Adrenal gland (tissue), 12 donors: Measurements from ENCODE around the gene ADIPOR1. TPM values are rescaled to one million over a fixed set of nuclear protein-coding genes. Genes with fewer than 3 reads are reported as not detected.
"Not testable (repeated sequence)": the region's sequence is repeated elsewhere in the genome, so short reads cannot be mapped to it uniquely, and the experiment has no call there.

Experiments
- DNase-seq, 7 donors: peaks; one replicate each; pipeline ENCODE4 v3.0.0-alpha.2; 2019 to 2020
- H3K27ac ChIP-seq, 5 donors: fragments of 200-600 bp; sonication (generic) in 4 of 5; 1 replicate in 3 of 5; 2 replicates in 2 of 5; pipeline versions ENCODE4 v1.5.1 to v1.8.0; 2016 to 2020; ENCODE audit warnings: mild to moderate bottlenecking in 1 of 5
- H3K27me3 ChIP-seq: fragments of 200-600 bp; 2 replicates; pipeline ENCODE4 v1.8.0; 2021
- H3K36me3 ChIP-seq, 2 donors: fragments of 200-600 bp; replicated peaks in 1 of 2; 1 replicate in 1 of 2; 2 replicates in 1 of 2; pipeline versions ENCODE4 v1.5.1 to v1.8.0; 2018 to 2022
- H3K4me1 ChIP-seq, 2 donors: fragments of 200-600 bp; replicated peaks in 1 of 2; 1 replicate in 1 of 2; 2 replicates in 1 of 2; pipeline versions ENCODE4 v1.5.1 to v1.8.0; 2018 to 2021
- H3K4me3 ChIP-seq, 4 donors: fragments of 200-600 bp; sonication (generic) in 3 of 4; one replicate each; pipeline ENCODE4 v1.5.1; 2016 to 2018
- H3K9me3 ChIP-seq, 3 donors: fragments of 200-600 bp; sonication (generic) in 1 of 3; replicated peaks in 1 of 3; 1 replicate in 2 of 3; 2 replicates in 1 of 3; pipeline versions ENCODE4 v1.5.1 to v1.8.0; 2016 to 2021
- POLR2A ChIP-seq, 2 donors: fragments of 450-650 bp; IDR thresholded peaks; one replicate each; pipeline ENCODE4 v1.6.1; 2017; ENCODE audit warnings: antibody characterized with exemption in 2 of 2, mild to moderate bottlenecking in 2 of 2, moderate library complexity in 1 of 2
- WGBS, 4 donors: extraction: QIAGEN DNeasy Blood & Tissue Kit in 2 of 4; methylation state at CpG; one replicate each; pipeline versions ENCODE4 v1.1.5 to v1.1.7; 2013 to 2017; 5-methylcytosine and 5-hydroxymethylcytosine counted together
- intact Hi-C, 2 donors: fragments of 100-400 bp; cut with DNase I; formaldehyde crosslinking; loops; one replicate each; pipeline versions ENCODE4 v1.14.1 to v1.15.0; 2022 to 2023
- polyA plus RNA-seq, 3 donors: library from polyadenylated mRNA; stranded (reverse); fragments of 200-250 nt in 2 of 3; fragments of 350-450 nt in 1 of 3; fragmentation: Illumina TruSeq in 1 of 3; extraction: RNeasy Lipid Tissue Mini Kit (QIAGEN cat#74804) in 1 of 3; gene quantifications; one replicate each; pipeline ENCODE4 v1.2.3, GENCODE V29; 2013 to 2014
- total RNA-seq, 9 donors: library from RNA; depleted of rRNA in 4 of 9; stranded (reverse); fragments of >200 nt in 4 of 9; fragments of 120-200 nt in 1 of 9; fragmentation: NEBNext Ultra II Directional in 1 of 9; extraction: Animal tissue kit (Norgen Biotek cat#: 25700) in 1 of 9; gene quantifications; one replicate each; pipeline versions ENCODE4 v1.1.0 to v1.2.4, GENCODE V29; 2013 to 2023
- TF ChIP-seq, protein P1 (sequence below), 6 experiments: fragments of 450-650 bp in 4 of 6; fragments of 200-600 bp in 2 of 6; sonication (generic) in 1 of 6; IDR thresholded peaks; 1 replicate in 5 of 6; 2 replicates in 1 of 6; pipeline versions ENCODE4 v1.5.1 to v1.8.0; 2016 to 2021; ENCODE audit warnings: antibody characterized with exemption in 6 of 6, mild to moderate bottlenecking in 2 of 6, moderate library complexity in 1 of 6
- donor health status: healthy with polysubstance abuse.
- donor health status: Bipolar disorder and iron deficiency.
- donor health status: DM: yes; HTN: yes; CAD: no.
- donor health status: DM: no; HTN: no; CAD: no.
- donor health status: DM: no; HTN: no; CAD: no.
- donor health status: DM: yes; HTN: yes; CAD: no.

ADIPOR1 gene
- total and polyA plus RNA-seq, 12 donors = 57.0 to 143 (median 103) TPM

DNA sequence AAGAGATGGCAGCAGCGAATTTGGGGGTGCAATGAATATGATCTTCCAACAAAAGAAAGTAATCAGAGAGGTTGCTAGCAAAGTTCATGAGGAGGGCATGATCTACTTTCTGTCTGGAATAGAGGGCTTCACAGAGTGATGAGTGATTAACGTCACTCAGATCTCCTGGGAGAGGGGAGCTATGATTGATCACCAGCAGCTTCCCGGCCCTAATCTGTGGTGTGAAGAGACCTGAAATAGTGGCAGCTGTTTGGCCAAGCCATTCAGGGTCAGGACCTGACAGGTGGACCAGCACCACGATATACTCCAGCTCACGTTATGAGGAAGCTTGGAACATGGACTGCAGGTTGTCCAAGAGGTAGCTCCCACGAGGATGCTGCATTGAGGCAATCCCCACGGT is 29.1 kb upstream of the ADIPOR1 start:
- intact Hi-C loops = no loop called here
- 65 to 81% (median 78%) methylated on average over 5 to 7 of the region's 7 CpGs for WGBS, 4 donors
- Histone ChIP-seq H3K27me3 (peaks cover 9% of the 10 kb centered on the region), H3K9me3 (no peaks in the 10 kb centered on the region), H3K36me3 (no peaks in the 10 kb centered on the region), H3K27ac (no peak overlapping the region), H3K4me3 (no peak overlapping the region), H3K4me1 (no peaks in the 10 kb centered on the region)
- TF ChIP-seq, protein P1, sequence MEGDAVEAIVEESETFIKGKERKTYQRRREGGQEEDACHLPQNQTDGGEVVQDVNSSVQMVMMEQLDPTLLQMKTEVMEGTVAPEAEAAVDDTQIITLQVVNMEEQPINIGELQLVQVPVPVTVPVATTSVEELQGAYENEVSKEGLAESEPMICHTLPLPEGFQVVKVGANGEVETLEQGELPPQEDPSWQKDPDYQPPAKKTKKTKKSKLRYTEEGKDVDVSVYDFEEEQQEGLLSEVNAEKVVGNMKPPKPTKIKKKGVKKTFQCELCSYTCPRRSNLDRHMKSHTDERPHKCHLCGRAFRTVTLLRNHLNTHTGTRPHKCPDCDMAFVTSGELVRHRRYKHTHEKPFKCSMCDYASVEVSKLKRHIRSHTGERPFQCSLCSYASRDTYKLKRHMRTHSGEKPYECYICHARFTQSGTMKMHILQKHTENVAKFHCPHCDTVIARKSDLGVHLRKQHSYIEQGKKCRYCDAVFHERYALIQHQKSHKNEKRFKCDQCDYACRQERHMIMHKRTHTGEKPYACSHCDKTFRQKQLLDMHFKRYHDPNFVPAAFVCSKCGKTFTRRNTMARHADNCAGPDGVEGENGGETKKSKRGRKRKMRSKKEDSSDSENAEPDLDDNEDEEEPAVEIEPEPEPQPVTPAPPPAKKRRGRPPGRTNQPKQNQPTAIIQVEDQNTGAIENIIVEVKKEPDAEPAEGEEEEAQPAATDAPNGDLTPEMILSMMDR (IDR thresholded peaks at IDR 0.05) = no peak
- DNase-seq = no peak

DNA sequence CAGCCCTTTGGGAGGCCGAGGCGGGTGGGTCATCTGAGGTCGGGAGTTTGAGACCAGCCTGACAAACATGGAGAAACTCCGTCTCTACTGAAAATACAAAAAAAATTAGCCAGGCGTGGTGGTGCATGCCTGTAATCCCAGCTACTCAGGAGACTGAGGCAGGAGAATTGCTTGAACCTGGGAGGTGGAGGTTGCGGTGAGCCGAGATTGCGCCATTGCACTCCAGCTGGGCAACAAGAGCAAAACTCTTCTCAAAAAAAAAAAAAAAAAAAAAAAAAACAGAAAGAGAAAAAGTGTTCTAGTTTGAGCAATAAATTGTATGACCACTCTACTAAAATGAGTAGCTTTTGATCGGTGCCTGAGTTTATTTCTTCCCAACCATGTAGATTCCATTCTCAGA is 28.0 kb upstream of the ADIPOR1 start:
- DNase-seq, H3K27ac ChIP-seq, H3K27me3 ChIP-seq, H3K4me3 ChIP-seq, H3K4me1 ChIP-seq, H3K36me3 ChIP-seq, H3K9me3 ChIP-seq, intact Hi-C loops: not testable (repeated sequence)
- WGBS, 4 donors = 67 to 84% (median 72%) methylated on average over 9 of the region's 9 CpGs

DNA sequence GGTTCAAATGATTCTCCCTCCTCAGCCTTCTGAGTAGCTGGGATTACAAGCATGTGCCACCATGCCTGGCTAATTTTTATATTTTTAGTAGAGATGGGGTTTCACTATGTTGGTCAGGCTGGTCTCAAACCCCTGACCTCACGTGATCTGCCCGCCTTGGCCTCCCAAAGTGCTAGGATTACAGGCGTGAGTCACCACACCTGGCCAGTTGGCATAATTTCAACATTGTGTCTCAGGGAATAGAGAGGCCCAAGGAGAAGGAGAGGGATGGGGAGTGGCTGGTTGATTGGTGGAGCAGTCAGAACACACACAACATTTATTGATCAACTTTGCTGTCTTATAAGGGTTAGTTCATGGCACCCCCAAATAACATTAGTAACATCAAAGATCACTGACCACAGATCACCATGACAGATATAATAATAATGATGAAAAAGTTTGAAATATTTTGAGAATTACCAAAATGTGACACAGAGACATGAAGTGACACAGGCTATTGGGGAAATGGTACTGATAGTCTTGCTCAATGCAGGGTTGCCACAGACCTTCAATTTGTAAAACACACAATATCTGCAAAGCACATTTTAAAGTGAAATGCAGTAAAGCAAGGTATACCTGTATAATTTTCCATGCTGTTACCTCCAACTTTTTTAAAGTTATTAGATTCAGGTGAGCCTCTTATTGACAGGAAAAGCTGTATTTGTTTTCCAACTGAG is 24.8 kb upstream of the ADIPOR1 start:
- Histone ChIP-seq H3K4me1 (no peaks in the 10 kb centered on the region), H3K36me3 (no peaks in the 10 kb centered on the region), H3K9me3 (no peaks in the 10 kb centered on the region), H3K27ac (no peak overlapping the region), H3K27me3 (peaks cover 6% of the 10 kb centered on the region), H3K4me3 (no peak overlapping the region)
- no peak for TF ChIP-seq POLR2A (IDR thresholded peaks at IDR 0.05)
- TF ChIP-seq, protein P1 (IDR thresholded peaks at IDR 0.05) = no peak
- 74 to 82% (median 80%) methylated on average over 3 of the region's 3 CpGs for WGBS, 4 donors
- intact Hi-C loops = no loop called here
- no peak for DNase-seq

DNA sequence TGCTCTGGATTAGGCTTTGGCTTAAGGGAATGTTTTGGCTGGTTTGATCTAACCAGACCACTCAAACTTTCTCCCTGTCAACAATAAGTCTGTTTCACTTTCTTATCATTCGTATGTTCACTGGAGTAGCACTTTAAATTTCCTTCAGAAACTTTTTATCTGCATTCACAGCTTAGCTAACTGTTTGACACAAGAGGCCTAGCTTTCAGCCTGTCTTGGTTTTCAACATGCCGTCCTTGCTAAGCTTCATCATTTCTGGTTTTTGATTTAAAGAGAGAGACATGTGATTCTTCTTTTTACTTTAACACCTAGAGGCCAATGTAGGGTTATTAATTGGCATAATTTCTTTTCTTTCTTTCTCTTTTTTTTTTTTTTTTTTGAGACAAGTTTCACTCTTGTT is 23.8 kb upstream of the ADIPOR1 start:
- 76 to 91% (median 81%) methylated on average over 2 of the region's 2 CpGs for WGBS, 4 donors

More for the DNA sequence above, 23.8 kb upstream of the ADIPOR1 start:
- DNase-seq = no peak
- intact Hi-C loops = no loop called here
- TF ChIP-seq POLR2A (IDR thresholded peaks at IDR 0.05) = no peak
- TF ChIP-seq, protein P1 (IDR thresholded peaks at IDR 0.05) = no peak
- H3K27me3 ChIP-seq = peaks cover 4% of the 10 kb centered on the region
- no peak overlapping the region for H3K27ac ChIP-seq
- no peaks in the 10 kb centered on the region for H3K9me3 ChIP-seq
- H3K4me1 ChIP-seq = no peaks in the 10 kb centered on the region
- no peaks in the 10 kb centered on the region for H3K36me3 ChIP-seq
- H3K4me3 ChIP-seq = no peak overlapping the region
